ENCODE results near the gene RPP25L.

The RPP25L gene

DNA sequence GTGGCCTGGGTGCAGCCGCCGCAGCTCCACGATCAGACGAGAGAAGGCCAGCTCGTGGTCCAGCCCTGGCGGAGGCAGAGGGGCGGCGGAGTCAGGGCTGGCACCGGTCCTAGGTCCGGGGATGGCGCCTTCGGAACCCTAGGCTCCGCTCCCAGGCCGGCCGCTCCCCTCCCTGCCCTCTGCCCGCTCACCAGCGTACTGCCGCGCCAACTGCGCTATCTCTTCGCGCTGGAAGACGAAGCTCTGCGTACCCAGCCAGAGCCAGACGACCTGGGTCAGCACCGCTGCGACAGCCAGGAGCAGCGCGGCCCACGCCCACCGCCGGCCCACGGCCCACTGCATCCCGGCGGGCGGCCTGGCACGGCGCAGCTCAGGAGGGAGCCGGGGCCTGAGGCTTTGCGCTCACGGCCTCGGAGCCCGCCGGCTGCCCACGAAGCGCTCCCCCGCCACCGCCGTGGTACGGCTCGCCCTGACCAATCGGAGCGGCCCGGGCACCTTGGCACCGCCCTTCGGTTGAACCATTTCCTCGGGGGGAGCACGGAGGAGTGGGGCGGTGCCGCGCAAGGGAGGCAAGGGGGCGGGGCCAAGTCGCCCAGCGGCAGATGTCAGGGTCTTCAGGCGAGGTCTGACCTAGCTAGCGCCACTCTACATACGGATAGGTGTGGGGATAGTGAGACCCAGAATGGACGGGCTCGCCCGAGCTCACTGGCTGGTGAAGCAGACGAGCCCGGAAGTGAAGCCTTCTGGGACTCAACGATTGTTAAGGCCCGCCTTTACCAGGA is 25.6 kb upstream of the RPP25L start, which contains the start of gene SIGMAR1:
Gene SIGMAR1, minus strand, starts transcription at position 432 of the 782 bp plus-strand sequence. Its CDS starts 90 bp downstream, at position 342.
- peak; percentile 95 for DNase-seq

DNA sequence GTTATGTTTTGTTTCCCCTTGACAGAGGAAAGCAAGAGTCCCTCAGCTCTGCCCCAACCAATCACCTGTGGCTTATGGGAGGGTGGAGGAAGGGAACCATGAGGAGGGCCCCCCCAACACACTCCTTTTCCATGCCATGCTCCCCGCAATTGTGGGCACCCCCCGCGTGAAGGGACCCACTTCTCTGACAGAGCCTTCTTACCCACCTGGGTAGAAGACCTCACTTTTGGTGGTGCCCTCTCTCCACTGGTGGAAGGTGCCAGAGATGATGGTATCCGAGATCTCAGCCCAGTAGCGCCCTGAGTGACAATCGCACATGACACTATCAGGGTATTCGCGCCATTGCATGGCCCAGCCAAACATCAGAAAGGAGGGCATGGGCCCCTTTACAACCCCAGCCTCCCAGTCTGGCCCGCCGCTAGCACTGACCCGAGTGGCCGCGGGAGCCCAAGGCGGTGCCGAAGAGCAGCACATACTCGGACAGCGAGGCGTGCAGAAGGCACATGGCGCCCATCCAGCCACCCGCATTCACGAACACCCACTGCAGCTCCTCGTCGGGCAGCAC is 25.0 kb upstream of the RPP25L start:
- peak; percentile 30 for DNase-seq

DNA sequence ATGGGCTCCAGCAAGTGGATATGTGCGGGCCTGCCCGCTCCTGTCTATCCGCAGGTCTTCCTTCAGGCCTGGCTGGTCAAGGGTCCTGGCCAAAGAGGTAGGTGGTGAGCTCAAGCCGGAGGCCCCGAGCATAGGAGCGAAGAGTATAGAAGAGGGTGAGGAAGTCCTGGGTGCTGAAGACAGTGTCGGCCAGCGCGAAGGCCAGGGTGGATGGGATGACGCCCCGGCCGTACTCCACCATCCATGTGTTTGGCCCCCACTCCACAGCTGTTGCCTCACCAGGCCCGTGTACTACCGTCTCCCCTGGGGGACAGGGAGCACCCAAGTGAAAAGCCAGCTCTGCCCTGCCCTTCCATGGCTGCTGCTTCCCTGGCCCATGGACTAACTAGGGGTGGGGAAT is 23.7 kb upstream of the RPP25L start:
- no peak for DNase-seq

DNA sequence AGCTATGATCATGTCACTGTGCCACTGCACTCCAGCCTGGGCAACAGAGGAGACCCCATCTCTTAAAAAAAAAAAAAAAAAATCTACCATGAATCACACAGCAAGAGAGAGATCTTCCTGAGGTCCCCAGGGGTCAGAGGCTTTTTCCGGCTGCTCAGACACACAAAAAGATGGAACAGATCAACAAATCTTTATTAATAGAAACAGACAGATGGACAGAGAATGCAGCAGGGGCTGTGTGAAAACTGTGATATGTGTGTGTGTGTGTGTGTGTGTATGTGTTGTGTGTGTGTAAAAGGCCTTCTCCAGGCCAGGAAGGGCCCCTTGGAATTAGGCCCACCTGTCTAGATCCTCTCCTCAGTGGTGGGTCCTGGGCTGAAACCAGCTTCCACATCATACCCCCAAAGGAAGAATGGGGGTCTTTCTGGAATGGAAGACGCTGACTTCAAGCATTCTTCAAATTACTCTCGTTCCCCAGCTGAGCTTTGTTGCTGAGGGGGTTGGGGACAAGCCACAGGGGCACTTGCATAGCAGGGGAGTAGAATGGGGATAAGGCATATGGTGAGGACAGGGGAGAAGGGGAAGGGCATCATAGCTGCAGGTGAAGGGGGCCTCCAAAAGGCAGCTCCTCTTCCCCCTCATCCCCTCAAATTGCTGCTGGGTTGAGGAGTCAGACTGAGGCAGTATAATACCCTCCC is 22.8 kb upstream of the RPP25L start:
- no peak for DNase-seq

DNA sequence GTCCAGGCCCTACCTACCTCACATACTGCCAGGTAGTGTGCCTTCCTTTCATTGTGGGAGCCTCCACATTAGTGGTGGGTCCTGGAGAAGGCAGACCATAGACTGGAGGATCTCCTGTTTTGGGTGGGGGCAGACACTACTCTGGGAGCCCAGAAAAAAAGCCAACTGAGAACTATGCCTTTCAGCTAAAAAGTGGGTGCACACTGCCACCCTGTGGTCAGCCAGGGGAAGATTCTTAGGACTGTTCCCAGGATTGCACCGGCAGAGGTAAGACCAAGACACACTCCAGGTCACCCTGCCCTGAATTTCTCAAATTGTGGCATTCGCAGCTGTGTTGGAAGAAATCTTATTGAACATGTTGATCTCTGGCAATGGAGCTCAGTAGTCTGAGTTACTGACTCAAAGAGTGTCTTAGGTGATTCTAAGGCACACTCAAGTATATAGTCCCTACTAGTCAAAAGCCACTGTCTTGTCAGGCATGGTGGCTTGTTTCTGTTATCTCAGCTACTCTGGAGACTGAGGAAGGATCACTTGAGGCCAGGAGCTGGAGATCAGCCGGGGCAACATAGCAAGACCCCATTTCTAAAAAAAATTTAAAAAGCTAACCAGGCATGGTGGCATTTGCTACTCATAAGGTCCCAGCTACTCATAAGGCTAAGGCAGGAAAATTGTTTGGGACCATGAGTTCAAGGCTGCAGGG is 22.1 kb upstream of the RPP25L start:
- peak; percentile 78 for DNase-seq

DNA sequence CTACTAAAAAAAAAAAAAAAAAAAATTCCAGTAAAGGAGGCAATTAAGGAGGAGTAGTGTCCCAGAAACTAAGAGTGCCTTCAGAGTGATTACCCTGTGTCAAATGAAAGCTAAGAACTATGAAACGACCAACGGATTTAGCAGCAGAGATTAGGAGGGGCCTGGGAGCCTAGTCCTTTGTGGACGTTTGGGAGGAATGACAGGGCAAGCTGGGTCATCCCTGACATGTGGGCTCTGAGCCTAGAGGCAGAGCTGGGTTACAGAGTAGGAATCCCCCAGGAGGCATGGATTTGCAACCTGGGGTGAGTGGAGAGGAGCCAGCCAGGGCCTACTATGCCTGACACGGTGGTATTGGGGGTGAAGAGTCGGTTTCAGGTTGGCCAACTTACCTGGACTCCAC is 21.3 kb upstream of the RPP25L start:
- no peak for DNase-seq

DNA sequence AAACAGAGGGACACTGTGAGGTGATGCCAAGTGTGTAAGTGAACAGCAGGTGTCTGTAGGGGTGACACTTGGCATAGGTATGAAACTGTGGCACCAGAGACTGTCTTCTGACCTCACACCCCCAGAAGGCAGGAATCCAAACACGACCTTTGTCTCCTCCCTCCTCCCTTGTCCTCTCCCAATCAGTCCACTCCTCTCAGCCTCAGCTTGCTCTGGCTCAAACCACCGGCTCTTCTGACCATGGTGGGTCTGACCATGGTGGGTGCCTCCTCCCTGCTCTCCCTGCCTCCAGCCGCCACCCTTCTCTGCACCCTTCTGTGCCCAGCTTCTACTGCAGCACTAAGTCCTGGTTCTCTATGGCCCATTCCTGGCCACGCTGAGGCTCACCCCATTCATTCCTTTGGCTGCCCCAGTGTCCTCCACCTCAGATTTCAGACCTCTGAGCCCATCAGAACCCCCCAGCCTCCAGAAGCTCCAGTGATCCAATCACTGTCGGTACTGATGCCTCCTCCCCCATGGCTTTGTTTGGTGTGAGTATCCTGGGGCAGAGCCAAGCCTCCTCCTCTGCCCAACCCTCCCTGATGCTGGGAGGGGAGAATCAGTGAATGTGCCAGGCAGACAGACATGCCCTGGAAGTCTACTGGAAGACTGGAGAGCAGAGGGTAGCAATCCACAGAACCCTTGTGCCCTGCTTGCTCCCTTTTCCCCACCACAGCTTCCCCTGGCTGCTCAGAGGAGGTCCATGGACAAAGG is 18.7 kb upstream of the RPP25L start:
- no peak for DNase-seq

DNA sequence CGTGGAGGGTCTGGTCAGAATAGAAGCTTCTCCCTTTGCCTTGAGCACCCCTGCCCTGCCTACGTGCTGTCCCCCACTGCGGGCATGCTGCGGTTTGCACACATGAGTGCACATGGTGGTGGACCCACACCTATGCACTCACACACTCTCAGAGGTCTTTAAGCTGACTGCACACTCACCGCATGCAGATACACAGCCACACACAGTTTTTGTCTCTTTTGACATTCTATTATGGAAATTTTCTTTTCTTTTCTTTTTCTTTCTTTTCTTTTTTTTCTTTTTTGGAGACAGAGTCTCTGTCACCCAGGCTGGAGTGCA is 17.6 kb upstream of the RPP25L start:
- no peak for DNase-seq

DNA sequence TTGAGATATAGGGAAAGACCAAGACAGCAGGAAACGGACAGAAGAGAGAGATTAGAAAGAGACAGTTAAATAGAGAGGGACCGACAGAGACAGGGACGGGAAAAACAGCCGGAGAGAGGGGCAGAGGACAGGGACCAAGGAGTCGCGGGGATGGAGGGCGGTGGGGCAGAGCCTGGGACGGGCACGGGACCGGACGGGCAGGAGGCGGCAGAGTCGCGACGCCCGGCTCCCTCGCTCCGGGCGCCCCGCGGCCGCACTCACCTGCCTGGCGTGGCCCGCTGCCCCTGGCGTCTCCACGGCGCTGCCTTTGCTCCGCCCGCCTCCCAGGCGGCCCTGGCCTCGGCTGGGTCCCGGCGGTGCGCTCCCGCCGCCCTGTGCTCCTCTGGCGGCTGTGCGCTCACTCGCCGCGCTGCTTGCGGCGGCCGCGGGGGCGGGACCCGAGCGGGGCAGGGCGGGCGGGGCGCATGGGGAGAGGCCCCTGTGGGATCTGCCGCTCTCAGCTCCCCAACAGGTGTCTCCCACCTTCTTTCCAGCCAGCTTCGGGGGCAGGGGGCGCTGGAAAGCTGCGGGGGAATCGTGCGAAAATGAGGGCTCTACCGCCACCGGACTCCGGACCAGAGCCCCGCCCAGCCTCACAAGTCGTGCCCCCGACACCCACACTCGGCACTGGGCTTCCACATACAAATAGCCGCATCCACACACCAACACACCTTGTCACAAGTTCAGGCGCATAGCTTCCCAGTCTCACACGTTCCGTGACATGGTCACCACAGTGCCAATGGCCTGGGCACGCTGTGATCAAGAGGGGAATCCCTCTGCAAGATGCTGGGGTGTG is 17.0 kb upstream of the RPP25L start, which contains the start of gene ARID3C:
Gene ARID3C, minus strand, starts transcription at position 411 of the 835 bp plus-strand sequence. CDS start 1,052 bp downstream, outside the sequence.
- DNase-seq = no peak

DNA sequence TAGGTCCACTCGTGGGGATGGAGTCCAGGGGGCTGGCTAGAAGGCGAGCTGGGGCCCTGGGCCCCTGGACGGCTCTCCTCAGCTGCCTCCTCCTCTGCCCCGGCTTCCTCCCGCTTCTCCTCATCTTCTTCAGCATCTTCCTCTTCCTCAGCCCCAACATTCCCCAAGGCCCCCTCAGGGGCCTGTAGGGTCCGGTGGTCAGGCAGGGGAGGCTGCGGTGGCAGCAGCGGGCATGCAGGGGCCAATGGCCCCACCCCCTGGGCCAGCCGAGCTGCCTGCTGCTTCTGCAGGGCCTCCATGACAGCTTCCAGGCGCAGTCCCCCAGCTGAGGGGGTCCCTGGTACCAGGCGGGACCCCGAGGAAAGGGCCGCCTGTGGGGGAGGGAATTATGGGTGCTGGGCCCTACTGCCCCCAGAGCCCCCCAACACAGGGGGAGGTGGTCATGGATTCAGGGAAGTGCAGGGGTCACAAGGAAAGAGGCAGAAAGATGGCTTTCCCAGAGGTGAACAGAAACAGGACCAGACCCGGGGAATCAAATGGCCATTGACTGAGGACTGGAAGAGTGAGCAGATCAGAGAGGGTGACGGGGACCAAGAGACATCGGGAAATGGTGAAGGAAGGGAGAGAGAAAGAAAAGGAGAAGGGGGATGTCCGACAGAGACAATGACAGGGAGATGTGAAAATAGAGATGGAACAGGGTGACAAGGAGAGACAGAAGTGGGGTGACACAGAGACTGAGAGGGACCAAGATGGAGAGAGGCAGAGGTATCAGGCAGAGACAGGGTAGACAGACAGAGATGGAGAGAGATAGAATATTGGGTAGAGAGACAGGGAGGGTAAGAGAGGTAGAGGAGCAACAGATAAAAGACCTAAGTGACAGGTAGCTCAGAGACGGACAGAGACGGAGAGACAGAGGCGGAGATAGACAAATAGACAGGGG is 16.1 kb upstream of the RPP25L start:
- DNase-seq = no peak

DNA sequence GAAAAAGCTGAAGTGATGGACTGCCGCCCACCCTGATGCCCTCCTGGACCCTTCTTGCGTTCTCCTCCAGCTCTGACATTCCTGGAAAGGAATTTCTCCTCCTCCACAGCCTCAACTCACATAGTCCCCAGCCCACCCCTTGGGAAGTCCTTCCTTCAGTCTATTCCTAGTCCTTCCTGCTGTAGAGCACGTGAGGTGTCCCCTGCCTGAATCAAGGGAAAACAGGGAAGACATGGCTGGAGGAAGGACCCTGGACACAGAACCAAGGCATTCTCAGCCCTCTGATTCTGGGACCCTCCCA is 13.2 kb upstream of the RPP25L start:
- no peak for DNase-seq

DNA sequence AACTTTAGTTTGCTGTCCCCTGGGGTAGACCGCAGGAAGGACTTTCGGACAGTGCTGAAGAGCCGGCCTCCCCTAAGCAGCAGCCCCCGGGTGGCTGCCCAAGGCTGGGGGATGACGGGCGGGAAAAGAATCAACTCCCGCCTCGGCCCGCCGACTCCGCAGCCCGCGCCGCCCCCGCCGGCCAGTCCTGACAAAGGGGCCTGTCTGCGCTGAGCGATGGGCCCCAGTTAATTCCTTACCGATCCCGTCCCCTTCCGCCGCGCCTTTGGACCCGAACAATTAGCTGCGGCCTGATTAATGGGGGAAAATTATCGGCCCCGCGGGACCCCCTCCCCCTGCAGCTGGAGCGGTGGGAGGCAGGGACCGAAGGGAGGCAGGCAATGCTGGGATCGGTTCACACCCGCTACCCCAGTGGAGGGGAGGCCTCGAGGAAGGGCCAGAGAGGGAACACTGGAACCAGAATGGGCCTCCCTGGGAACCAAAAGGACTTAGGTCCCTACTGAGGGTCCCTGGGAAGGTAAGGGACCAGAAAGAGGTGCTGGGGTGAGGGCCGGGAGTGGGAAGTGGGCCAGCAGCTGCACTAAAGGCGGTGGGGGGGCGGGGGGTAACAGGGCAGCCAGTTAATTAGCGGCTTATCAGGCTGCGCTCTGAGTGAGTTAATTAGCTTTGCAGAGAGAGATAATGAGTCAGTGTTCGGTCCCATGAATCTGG is 12.7 kb upstream of the RPP25L start:
- DNase-seq = no peak

DNA sequence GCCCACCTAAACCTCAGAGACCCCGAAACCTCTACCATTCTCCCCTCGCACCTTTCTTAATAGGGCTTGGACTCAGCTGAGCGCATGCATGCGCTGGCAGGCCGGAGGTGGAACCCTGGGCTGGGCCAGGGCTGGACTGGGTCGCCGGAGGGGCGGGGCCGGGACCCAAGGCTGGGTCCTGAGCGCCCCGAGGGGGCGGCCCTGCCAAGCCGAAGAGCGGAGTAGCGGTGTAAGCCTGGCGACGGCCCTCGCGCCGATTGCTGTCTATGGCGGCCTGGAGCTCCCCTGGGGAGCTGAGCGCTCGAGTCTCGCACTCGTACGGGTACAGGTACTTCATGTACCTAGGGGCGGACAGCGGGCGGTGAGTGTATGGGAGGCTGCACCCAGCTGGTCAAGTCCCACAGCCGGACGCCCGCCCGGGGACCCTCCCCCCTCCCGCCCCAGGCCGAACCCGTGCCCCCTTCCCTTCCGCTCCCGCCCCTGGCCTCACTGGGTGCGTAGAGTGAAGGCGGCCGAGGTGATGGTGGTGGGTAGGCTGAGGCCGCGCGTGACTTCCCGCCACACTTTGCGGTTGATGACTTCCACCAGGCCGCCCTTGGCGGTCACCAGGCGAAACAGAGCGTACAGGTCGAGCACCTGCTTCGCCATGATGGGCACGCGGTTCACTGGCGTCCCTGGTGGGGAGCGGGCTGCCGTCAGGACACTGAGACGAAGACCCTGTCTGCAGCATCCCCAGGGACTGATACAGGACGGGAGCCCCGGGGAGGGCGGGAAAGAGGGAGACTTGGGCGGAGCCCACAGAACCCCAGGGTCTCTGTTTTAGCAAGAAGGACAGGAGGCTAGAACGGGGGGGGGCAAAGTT is 11.7 kb upstream of the RPP25L start:
- DNase-seq = no peak

DNA sequence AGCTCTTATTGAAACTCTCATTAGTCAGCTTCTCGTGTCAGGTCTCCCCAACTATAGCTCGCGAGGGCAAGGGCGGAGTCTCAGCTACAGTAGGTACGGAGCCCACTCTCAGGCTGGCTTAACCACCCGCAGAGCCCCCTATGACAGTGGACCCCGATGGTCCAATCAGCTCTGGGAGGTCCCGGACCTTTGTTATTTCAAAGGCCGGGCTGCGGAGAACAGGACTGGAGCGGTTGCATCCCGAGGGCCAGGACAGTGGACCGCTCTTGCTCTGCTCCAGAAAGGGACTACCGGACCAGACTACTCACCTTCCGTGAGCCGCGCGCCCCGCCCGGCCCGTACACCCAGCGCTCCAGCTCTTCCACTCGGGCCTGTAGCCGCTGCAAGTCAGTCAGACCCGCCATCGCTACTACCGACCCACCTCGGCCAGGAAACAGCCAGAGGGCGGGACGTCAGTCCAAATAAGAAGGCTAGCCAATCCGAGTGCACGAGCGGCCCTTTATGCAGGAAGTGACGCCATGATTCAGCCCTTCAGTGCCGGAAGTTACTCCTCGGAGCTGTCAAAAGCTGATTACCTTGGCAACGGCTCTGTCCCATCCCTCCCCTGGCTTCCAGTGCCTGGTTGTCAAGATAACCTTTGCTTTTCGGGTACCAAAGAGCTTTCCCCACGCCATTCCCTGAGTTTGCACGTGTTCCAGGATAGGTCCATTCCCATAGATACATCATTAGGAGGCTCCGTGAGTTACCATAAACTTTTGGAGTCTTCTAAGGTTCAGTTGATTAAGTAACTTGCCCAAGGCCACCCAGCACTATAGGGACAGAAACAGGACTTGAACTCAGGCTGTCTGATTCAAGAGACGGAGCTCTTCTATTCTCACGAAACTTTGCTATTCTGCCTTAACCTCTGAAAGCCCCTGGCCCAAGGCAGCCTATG is 8.4 kb upstream of the RPP25L start, which contains the start of gene DCTN3:
Gene DCTN3, minus strand, starts transcription at position 435 of the 934 bp plus-strand sequence. Its CDS starts 31 bp downstream, at position 404.
- peak; percentile 96 for DNase-seq

DNA sequence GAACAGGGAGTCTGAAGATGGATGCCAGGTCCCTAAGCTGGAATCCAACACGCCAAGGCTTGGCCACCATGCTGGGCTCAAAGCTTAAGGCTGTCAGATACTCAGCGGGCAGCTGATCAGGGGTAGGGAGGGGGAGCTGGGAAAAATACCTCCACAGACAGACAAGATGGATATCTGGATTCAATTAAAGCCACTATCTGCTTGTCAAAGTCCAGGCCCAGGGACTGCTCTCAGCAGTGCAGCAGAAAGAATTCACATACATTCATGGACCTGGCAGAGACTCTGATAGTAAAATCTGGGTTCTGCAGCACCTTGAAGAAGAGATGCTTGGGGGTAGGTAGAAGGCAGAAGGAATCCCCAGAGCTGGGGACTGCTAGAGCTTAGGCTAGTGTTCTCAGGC is 3.2 kb upstream of the RPP25L start:
- DNase-seq = no peak

DNA sequence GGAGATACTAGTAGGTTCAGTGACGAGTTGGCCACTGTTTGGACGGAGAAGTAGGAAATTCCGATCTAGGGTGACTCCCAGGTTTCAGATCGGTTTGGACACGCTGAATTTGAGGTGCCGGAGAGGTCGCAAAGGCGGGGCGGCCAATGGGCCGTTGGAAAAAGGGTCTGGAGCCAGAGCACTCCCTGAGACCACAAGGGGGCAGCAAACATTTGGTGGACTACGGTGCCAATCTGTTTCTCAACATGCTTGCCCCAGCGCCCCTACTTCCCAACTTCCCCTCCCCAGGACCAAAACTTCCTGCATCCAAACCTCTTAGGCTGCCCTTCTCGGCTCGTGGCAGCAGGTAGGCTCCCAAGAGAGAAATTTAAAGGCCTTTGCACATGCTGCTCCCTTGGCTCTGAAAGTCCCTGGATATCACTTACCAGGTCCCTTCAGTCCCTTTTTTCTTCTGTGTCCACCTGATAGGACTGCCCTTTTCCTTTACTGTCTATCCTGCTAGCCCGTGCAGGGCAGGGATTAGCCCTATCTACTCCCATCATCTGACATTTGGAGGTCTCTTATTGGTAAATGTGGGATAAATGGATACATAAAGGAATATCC is 992 bp upstream of the RPP25L start:
- DNase-seq = peak; percentile 83

DNA sequence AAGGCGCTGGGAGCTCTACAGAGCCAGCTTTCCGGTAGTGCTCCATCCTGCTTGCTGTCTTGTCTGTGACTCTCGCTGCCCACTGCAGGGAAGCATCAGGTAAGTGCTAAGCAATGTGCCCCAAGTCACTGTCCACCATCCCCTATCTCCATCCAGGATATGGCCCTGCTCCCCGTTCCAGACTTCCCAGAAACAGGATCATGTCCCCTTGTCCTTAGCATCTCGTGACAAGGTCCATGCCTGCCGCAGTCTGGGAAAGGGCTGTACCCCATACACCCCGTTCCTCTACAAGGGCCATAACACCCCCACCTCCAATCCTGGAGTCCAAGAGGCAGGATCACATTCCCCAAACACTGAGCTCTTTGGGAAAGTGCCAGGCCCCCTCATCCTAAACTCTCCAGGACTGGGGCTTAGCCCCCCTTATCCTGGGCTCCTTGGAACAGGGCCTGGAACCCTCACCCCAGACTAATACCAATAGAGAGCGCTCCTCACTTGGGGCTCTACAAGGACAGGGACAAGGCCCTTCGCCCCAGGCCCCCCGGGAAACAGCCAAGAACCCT is 566 bp downstream of the RPP25L start:
- no peak for DNase-seq

Measured in activated CD4-positive, alpha-beta T cell treated with anti-CD3 and anti-CD28 coated beads, Interleukin-2, amount 50 U/mL, for 16 hours (primary cell).